Transverse colon (tissue), 4 donors: ENCODE results near the gene CDK12. TPM values are rescaled to one million over a fixed set of nuclear protein-coding genes. Genes with fewer than 3 reads are reported as not detected.
A peak's percentile ranks its signal among the peaks of the same experiment; 100 is the strongest.
"Not testable (repeated sequence)": the region's sequence is repeated elsewhere in the genome, so short reads cannot be mapped to it uniquely, and the experiment has no call there.

Experiments used
- DNase-seq: peaks from one replicate; pipeline ENCODE4 v3.0.0-alpha.2; 2019
- H3K27ac ChIP-seq, 4 donors: fragments of 200-600 bp; sonication (generic); 2 replicates each; pipeline ENCODE4 v1.5.1; 2016 to 2018; ENCODE audit warnings: inconsistent platforms in 4 of 4
- H3K27me3 ChIP-seq: fragments of 200-600 bp; sonication (generic); 2 replicates; pipeline ENCODE4 v1.5.1; 2017; ENCODE audit warnings: inconsistent platforms
- H3K36me3 ChIP-seq, 4 donors: fragments of 200-600 bp; sonication (generic); 2 replicates each; pipeline ENCODE4 v1.5.1; 2017 to 2019; ENCODE audit warnings: inconsistent platforms in 4 of 4
- H3K4me1 ChIP-seq, 4 donors: fragments of 200-600 bp; sonication (generic); 2 replicates each; pipeline ENCODE4 v1.5.1; 2017 to 2020; ENCODE audit warnings: inconsistent platforms in 4 of 4
- H3K4me3 ChIP-seq, 4 donors: fragments of 200-600 bp; sonication (generic); 1 replicate in 1 of 4; 2 replicates in 3 of 4; pipeline versions ENCODE4 v1.5.1 to v1.6.1; 2017 to 2019; ENCODE audit warnings: inconsistent platforms in 4 of 4
- H3K9me3 ChIP-seq, 2 donors: fragments of 200-600 bp; sonication (generic); 2 replicates each; pipeline ENCODE4 v1.5.1; 2017 to 2019; ENCODE audit warnings: inconsistent platforms in 2 of 2
- CTCF ChIP-seq, 5 experiments: fragments of 200-600 bp in 3 of 5; fragments of 450-650 bp in 2 of 5; sonication (generic) in 3 of 5; IDR thresholded peaks; 1 replicate in 2 of 5; 2 replicates in 3 of 5; pipeline ENCODE4 v1.5.1; 2016 to 2017; ENCODE audit warnings: antibody characterized with exemption in 5 of 5, inconsistent platforms in 3 of 5, mild to moderate bottlenecking in 2 of 5, moderate library complexity in 1 of 5
- EP300 ChIP-seq: sonication (generic); formaldehyde crosslinking; IDR thresholded peaks from one replicate; pipeline ENCODE4 v1.6.1; 2017; ENCODE audit warnings: antibody characterized with exemption, low read depth
- POLR2A ChIP-seq: fragments of 450-650 bp; IDR thresholded peaks from one replicate; pipeline ENCODE4 v1.6.1; 2016; ENCODE audit warnings: antibody characterized with exemption, mild to moderate bottlenecking, moderate library complexity
- POLR2AphosphoS5 ChIP-seq, 3 donors: sonication (generic); formaldehyde crosslinking; IDR thresholded peaks; one replicate each; pipeline ENCODE4 v1.6.1; 2016; ENCODE audit warnings: antibody characterized with exemption in 3 of 3
- WGBS, 2 donors: methylation state at CpG; one replicate each; pipeline ENCODE4 v1.1.5; 2018; ENCODE audit warnings: low coverage in 1 of 2; 5-methylcytosine and 5-hydroxymethylcytosine counted together
- in situ Hi-C, 4 donors: fragments of 200-750 bp; cut with MboI; loops; one replicate each; pipeline versions ENCODE4 v1.15.0 to v1.15.1; 2017; ENCODE audit warnings: low sequenced_read_pairs in 3 of 4, low pct_ligation_motif_present in 1 of 4, low pct_unique_long_range_greater_than_20kb in 1 of 4
- intact Hi-C: fragments of 100-400 bp; cut with DNase I; formaldehyde crosslinking; loops from one replicate; pipeline ENCODE4 v1.15.1; 2023; ENCODE audit warnings: low total_unique reads
- total RNA-seq, 4 donors: library from RNA; depleted of rRNA; stranded (reverse); fragments of >200 nt; gene quantifications; one replicate each; pipeline ENCODE4 v1.1.0, GENCODE V29; 2016

CDK12 gene
- total RNA-seq, 4 donors from 2014 or later = 31.4 to 66.5 (median 49.4) TPM

GRCh38 chr17:39541652-39542051, 80.4 kb downstream of the CDK12 start:
- Histone ChIP-seq H3K27me3 (no peaks in the 10 kb centered on the region), H3K4me3 (no peak overlapping the region), H3K27ac (no peak overlapping the region), H3K4me1 (no peaks in the 10 kb centered on the region), H3K9me3 (no peaks in the 10 kb centered on the region), H3K36me3 (peaks cover 0 to 5% (median 0%) of the 10 kb centered on the region in 4 donors)
- intact Hi-C loops (loop anchor here (10.0 kb wide), 1 partner anchor 203 kb away; no protein-coding TSS in a partner anchor), in situ Hi-C loops (no loop called here)
- TF ChIP-seq POLR2A = no peak
- 71 to 80% methylated on average over 1 to 6 of the region's 6 CpGs for WGBS, 2 donors
- DNase-seq = no peak

- Histone ChIP-seq H3K27me3 (no peaks in the 10 kb centered on the region), H3K27ac (no peak overlapping the region), H3K36me3 (peaks cover 0 to 5% (median 0%) of the 10 kb centered on the region in 4 donors), H3K4me3 (no peak overlapping the region), H3K9me3 (no peaks in the 10 kb centered on the region), H3K4me1 (no peaks in the 10 kb centered on the region)
- in situ Hi-C loops (no loop called here), intact Hi-C loops (loop anchor here (10.0 kb wide), 1 partner anchor 202 kb away; no protein-coding TSS in a partner anchor)
- WGBS, 2 donors = 71% methylated on average over 1 of the region's 1 CpG; no CpG with 5 or more reads in 1 of the 2 donors
- no peak for TF ChIP-seq EP300
- no peak for TF ChIP-seq POLR2A
- no peak for TF ChIP-seq CTCF (IDR thresholded peaks at IDR 0.05)
- TF ChIP-seq POLR2AphosphoS5 (IDR thresholded peaks at IDR 0.05) = no peak
- DNase-seq = no peak
Observed at GRCh38 chr17:39543176-39543575, 81.9 kb downstream of the CDK12 start.

- in situ Hi-C loops = no loop called here
- intact Hi-C loops = loop anchor here (10.0 kb wide), 1 partner anchor 201 kb away; no protein-coding TSS in a partner anchor
- H3K4me3 ChIP-seq = no peak overlapping the region
Observed at GRCh38 chr17:39543664-39544063, 82.4 kb downstream of the CDK12 start.

GRCh38 chr17:39544361-39544760, 83.1 kb downstream of the CDK12 start:
- intact Hi-C loops = loop anchor here (10.0 kb wide), 1 partner anchor 200 kb away; no protein-coding TSS in a partner anchor
- in situ Hi-C loops, H3K4me3 ChIP-seq, H3K36me3 ChIP-seq, DNase-seq, H3K9me3 ChIP-seq, H3K4me1 ChIP-seq, H3K27me3 ChIP-seq, H3K27ac ChIP-seq: not testable (repeated sequence)
- 91 to 95% methylated on average over 11 to 12 of the region's 12 CpGs for WGBS, 2 donors

More at GRCh38 chr17:39543664-39544063, 82.4 kb downstream of the CDK12 start:
- H3K27ac ChIP-seq = no peak overlapping the region
- no peaks in the 10 kb centered on the region for H3K27me3 ChIP-seq
- H3K9me3 ChIP-seq = no peaks in the 10 kb centered on the region
- no peaks in the 10 kb centered on the region for H3K4me1 ChIP-seq
- no peak for DNase-seq
- TF ChIP-seq POLR2A = no peak
- no peak for TF ChIP-seq EP300
- no peak for TF ChIP-seq POLR2AphosphoS5 (IDR thresholded peaks at IDR 0.05)
- no peak for TF ChIP-seq CTCF (IDR thresholded peaks at IDR 0.05)
- H3K36me3 ChIP-seq = peaks cover 0 to 5% (median 0%) of the 10 kb centered on the region in 4 donors

GRCh38 chr17:39547713-39548478, 86.6 kb downstream of the CDK12 start:
- Histone ChIP-seq H3K27me3 (no peaks in the 10 kb centered on the region), H3K36me3 (peaks cover 0 to 13% (median 0%) of the 10 kb centered on the region in 4 donors), H3K27ac (no peak overlapping the region), H3K9me3 (no peaks in the 10 kb centered on the region), H3K4me3 (no peak overlapping the region), H3K4me1 (no peaks in the 10 kb centered on the region)
- no peak for TF ChIP-seq EP300
- no peak for TF ChIP-seq POLR2A
- TF ChIP-seq CTCF (IDR thresholded peaks at IDR 0.05) = peak; percentile 84 to 93 (median 88)
- in situ Hi-C loops = no loop called here
- 35 to 40% methylated on average over 1 to 5 of the region's 5 CpGs for WGBS, 2 donors
- intact Hi-C loops = loop anchor here (10.0 kb wide), 1 partner anchor 197 kb away; no protein-coding TSS in a partner anchor
- DNase-seq = peak; percentile 68
